Nephron (organoid): ENCODE data around the gene ALDH4A1.

Experiments
- H3K27ac Mint-ChIP-seq, 3 experiments: 2 replicates each; pipeline ENCODE4 v1.8.0; 2020; ENCODE audit warnings: mixed read lengths in 3 of 3, mild to moderate bottlenecking in 2 of 3, moderate library complexity in 1 of 3
- H3K27me3 Mint-ChIP-seq: 2 replicates; pipeline ENCODE4 v1.8.0; 2021; ENCODE audit warnings: low read depth, mild to moderate bottlenecking, moderate library complexity, mixed read lengths
- H3K36me3 Mint-ChIP-seq: 2 replicates; pipeline ENCODE4 v1.8.0; 2020; ENCODE audit warnings: low read depth, mixed read lengths
- H3K4me1 Mint-ChIP-seq: 2 replicates; pipeline ENCODE4 v1.8.0; 2020; ENCODE audit warnings: mixed read lengths
- H3K4me3 Mint-ChIP-seq, 3 experiments: 2 replicates each; pipeline ENCODE4 v1.8.0; 2020; ENCODE audit warnings: mild to moderate bottlenecking in 3 of 3, mixed read lengths in 3 of 3, moderate library complexity in 2 of 3
- H3K9me3 Mint-ChIP-seq: 2 replicates; pipeline ENCODE4 v1.8.0; 2020; ENCODE audit warnings: mixed read lengths
- CTCF ChIP-seq, 3 experiments: fragments of 200-600 bp; sonication (generic); IDR thresholded peaks; one replicate each; pipeline ENCODE4 v1.5.0; 2021; ENCODE audit warnings: antibody characterized with exemption in 3 of 3; ENCODE audit not compliant: unreplicated experiment in 3 of 3

Gene ALDH4A1

GRCh38 chr1:18931730-18932129 is 29.4 kb upstream of the ALDH4A1 start:
- H3K36me3 Mint-ChIP-seq: no peaks in the 10 kb centered on the region
- no peaks in the 10 kb centered on the region for H3K9me3 Mint-ChIP-seq
- peaks cover 10% of the 10 kb centered on the region for H3K27me3 Mint-ChIP-seq
- peaks cover 15% of the 10 kb centered on the region for H3K4me1 Mint-ChIP-seq
- no peak for TF ChIP-seq CTCF (IDR thresholded peaks at IDR 0.05; ENCODE audit: unreplicated experiment in 3 of 3)
- peak overlapping the region in 2 of 3 experiments; percentile 6 to 21 for H3K27ac Mint-ChIP-seq
- no peak overlapping the region for H3K4me3 Mint-ChIP-seq

- Mint-ChIP-seq H3K4me1 (peaks cover 25% of the 10 kb centered on the region), H3K4me3 (no peak overlapping the region), H3K27me3 (peaks cover 10% of the 10 kb centered on the region), H3K9me3 (peaks cover 2% of the 10 kb centered on the region), H3K27ac (peak overlapping the region in 1 of 3 experiments; percentile 71), H3K36me3 (peaks cover 3% of the 10 kb centered on the region)
- no peak for TF ChIP-seq CTCF (IDR thresholded peaks at IDR 0.05; ENCODE audit: unreplicated experiment in 3 of 3)
These were observed 27.3 kb upstream of the ALDH4A1 start for GRCh38 chr1:18929686-18930085.

- Mint-ChIP-seq H3K27me3 (peaks cover 10% of the 10 kb centered on the region), H3K4me3 (no peak overlapping the region), H3K4me1 (peaks cover 28% of the 10 kb centered on the region), H3K9me3 (peaks cover 2% of the 10 kb centered on the region), H3K36me3 (peaks cover 3% of the 10 kb centered on the region), H3K27ac (no peak overlapping the region)
- no peak for TF ChIP-seq CTCF (IDR thresholded peaks at IDR 0.05; ENCODE audit: unreplicated experiment in 3 of 3)
These were observed 26.6 kb upstream of the ALDH4A1 start for GRCh38 chr1:18928985-18929384.

GRCh38 chr1:18928406-18928805 is 26.1 kb upstream of the ALDH4A1 start:
- Mint-ChIP-seq H3K4me3 (no peak overlapping the region), H3K4me1 (peaks cover 33% of the 10 kb centered on the region), H3K36me3 (peaks cover 3% of the 10 kb centered on the region), H3K27me3 (peaks cover 10% of the 10 kb centered on the region), H3K27ac (no peak overlapping the region), H3K9me3 (peaks cover 2% of the 10 kb centered on the region)
- TF ChIP-seq CTCF (IDR thresholded peaks at IDR 0.05; ENCODE audit: unreplicated experiment in 3 of 3): no peak

DNA sequence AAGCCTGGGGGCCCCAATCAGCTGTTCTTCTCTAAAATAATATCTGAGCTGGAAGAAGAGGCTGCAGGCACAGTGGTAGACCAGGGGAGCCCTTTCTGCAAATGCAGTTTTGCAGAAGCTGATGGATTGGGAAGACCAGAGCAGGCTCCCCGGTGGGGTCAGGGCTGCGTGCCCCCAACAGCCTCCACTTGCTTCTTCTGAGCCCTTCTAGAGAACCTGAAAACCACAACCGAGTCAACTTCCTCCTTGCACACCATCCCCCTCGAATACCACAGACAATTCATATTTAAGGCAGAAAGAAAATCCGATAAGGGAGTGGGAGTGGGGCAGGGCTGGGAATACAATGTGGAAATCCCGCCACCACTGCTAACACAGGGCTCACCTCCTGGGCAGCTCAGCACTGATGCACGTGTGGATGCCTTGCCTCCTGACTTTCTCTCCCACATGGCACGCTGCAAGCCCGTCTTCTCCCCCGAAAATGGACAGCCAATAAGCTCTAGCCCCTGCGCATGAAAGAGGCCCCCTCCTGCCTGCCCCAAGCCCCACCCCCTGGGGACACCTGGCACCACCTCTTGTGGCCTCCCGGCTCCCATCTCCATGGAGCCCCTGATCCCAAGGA is 25.4 kb upstream of the ALDH4A1 start:
- H3K27me3 Mint-ChIP-seq: peaks cover 10% of the 10 kb centered on the region
- H3K27ac Mint-ChIP-seq: peak overlapping the region; percentile 42 to 79 (median 53)
- peaks cover 40% of the 10 kb centered on the region for H3K4me1 Mint-ChIP-seq
- H3K4me3 Mint-ChIP-seq: no peak overlapping the region
- TF ChIP-seq CTCF (IDR thresholded peaks at IDR 0.05; ENCODE audit: unreplicated experiment in 3 of 3): no peak
- peaks cover 2% of the 10 kb centered on the region for H3K9me3 Mint-ChIP-seq
- H3K36me3 Mint-ChIP-seq: peaks cover 3% of the 10 kb centered on the region

DNA sequence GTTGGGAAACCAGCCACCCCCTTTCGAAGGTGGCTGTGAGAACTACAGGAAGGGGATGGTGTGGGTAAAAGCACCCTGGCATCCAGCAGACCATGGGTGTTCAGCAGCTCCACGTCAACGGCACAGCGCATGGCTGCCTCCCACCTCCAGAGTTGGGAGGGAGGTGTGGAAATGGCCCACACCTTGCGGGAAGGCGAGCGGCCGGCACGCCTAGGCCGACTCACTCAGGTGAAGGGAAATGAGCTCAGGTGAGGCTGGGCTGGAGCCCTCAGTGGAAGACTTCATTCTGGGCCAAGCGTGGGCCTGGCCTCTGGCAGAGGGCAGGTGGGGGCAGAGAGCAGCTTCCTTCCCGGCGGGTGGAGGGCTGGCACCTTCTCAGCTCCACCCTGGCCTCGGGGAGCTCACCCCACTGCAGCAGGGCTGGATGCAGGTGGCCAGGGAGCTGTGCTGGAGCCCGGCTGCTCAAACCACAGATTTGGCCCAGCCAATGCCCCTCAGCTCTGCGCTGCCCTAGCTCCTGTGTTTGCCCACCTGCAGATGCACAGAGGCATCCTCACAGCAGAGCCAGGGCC is 24.8 kb upstream of the ALDH4A1 start:
- no peak overlapping the region for H3K4me3 Mint-ChIP-seq
- peak overlapping the region in 1 of 3 experiments; percentile 53 for H3K27ac Mint-ChIP-seq
- peaks cover 46% of the 10 kb centered on the region for H3K4me1 Mint-ChIP-seq
- H3K27me3 Mint-ChIP-seq: peaks cover 6% of the 10 kb centered on the region
- peaks cover 3% of the 10 kb centered on the region for H3K36me3 Mint-ChIP-seq
- TF ChIP-seq CTCF (IDR thresholded peaks at IDR 0.05; ENCODE audit: unreplicated experiment in 3 of 3): no peak
- H3K9me3 Mint-ChIP-seq: peaks cover 2% of the 10 kb centered on the region
